WTC11 (cell line): ENCODE results near the gene MEIS1.

Experiments used
- ATF1 ChIP-seq: sonication (generic); formaldehyde crosslinking; IDR thresholded peaks from 2 replicates; pipeline ENCODE4 v1.8.1; 2023; ENCODE audit warnings: mild to moderate bottlenecking, moderate library complexity, missing genetic modification reagents
- ATF3 ChIP-seq: sonication (generic); formaldehyde crosslinking; conservative IDR thresholded peaks from 2 replicates; pipeline ENCODE4 v1.8.1; 2022; ENCODE audit warnings: mild to moderate bottlenecking, missing genetic modification reagents
- CBFB ChIP-seq: sonication (generic); formaldehyde crosslinking; IDR thresholded peaks from 2 replicates; pipeline ENCODE4 v1.8.1; 2022; ENCODE audit warnings: mild to moderate bottlenecking, low read depth, missing genetic modification reagents
- CTCF ChIP-seq: fragments of 200-600 bp; IDR thresholded peaks from 2 replicates; pipeline ENCODE4 v1.8.0; 2022; ENCODE audit warnings: antibody characterized with exemption
- E2F4 ChIP-seq: sonication (generic); formaldehyde crosslinking; IDR thresholded peaks from 2 replicates; pipeline ENCODE4 v1.8.1; 2022; ENCODE audit warnings: low read depth, mild to moderate bottlenecking, moderate library complexity, missing genetic modification reagents, borderline replicate concordance
- ESRRA ChIP-seq: sonication (generic); formaldehyde crosslinking; IDR thresholded peaks from 2 replicates; pipeline ENCODE4 v1.8.1; 2022; ENCODE audit warnings: mild to moderate bottlenecking, missing genetic modification reagents, borderline replicate concordance
- HMGA2 ChIP-seq: fragments of 250-450 bp; sonication (Bioruptor Pico); IDR thresholded peaks from 2 replicates; pipeline ENCODE4 v1.4.0; 2021; ENCODE audit warnings: mild to moderate bottlenecking, moderate library complexity
- HMGXB4 ChIP-seq: sonication (generic); formaldehyde crosslinking; IDR thresholded peaks from 2 replicates; pipeline ENCODE4 v1.8.1; 2023; ENCODE audit warnings: mild to moderate bottlenecking, moderate library complexity, missing genetic modification reagents
- MAX ChIP-seq: sonication (generic); formaldehyde crosslinking; IDR thresholded peaks from 2 replicates; pipeline ENCODE4 v1.8.0; 2022; ENCODE audit warnings: mild to moderate bottlenecking, missing genetic modification reagents
- SP1 ChIP-seq: sonication (generic); formaldehyde crosslinking; conservative IDR thresholded peaks from 2 replicates; pipeline ENCODE4 v1.8.1; 2022; ENCODE audit warnings: missing genetic modification reagents
- STAT6 ChIP-seq: sonication (generic); formaldehyde crosslinking; conservative IDR thresholded peaks from 2 replicates; pipeline ENCODE4 v1.8.1; 2023; ENCODE audit warnings: mild to moderate bottlenecking, low read depth, missing genetic modification reagents, moderate library complexity
- TEAD1 ChIP-seq: sonication (generic); formaldehyde crosslinking; IDR thresholded peaks from 2 replicates; pipeline ENCODE4 v1.8.0; 2022; ENCODE audit warnings: mild to moderate bottlenecking, missing genetic modification reagents
- TEAD4 ChIP-seq: sonication (generic); formaldehyde crosslinking; IDR thresholded peaks from 2 replicates; pipeline ENCODE4 v1.8.0; 2022; ENCODE audit warnings: mild to moderate bottlenecking, missing genetic modification reagents

GRCh38 chr2:66405473-66405872 is 29.5 kb upstream of the MEIS1 start:
- no peak for TF ChIP-seq TEAD1 (CRISPR knock-in tag)
- TF ChIP-seq HMGXB4 (CRISPR knock-in tag), result no peak
- no peak for TF ChIP-seq CTCF
- TF ChIP-seq E2F4 (CRISPR knock-in tag), result no peak
- TF ChIP-seq STAT6 (CRISPR knock-in tag), result no peak
- no peak for TF ChIP-seq SP1 (CRISPR knock-in tag)
- TF ChIP-seq CBFB (CRISPR knock-in tag), result no peak
- no peak for TF ChIP-seq TEAD4 (CRISPR knock-in tag)
- TF ChIP-seq ESRRA (CRISPR knock-in tag), result no peak
- TF ChIP-seq MAX, result no peak
- TF ChIP-seq HMGA2 (CRISPR knock-in tag), result no peak
- TF ChIP-seq ATF1 (CRISPR knock-in tag), result no peak
- no peak for TF ChIP-seq ATF3 (CRISPR knock-in tag)
